Esophagus squamous epithelium (tissue), 5 donors: ENCODE data around the gene CDC14B. TPM values are rescaled to one million over a fixed set of nuclear protein-coding genes. Genes with fewer than 3 reads are reported as not detected.

ENCODE experiments used
- DNase-seq: peaks from one replicate; lab custom pipeline; 2025; lab: John Stamatoyannopoulos, UW
- H3K27ac ChIP-seq, 4 donors: fragments of 200-600 bp; sonication (generic); one replicate each; pipeline ENCODE4 v1.5.1; 2016 to 2019; ENCODE audit warnings: mild to moderate bottlenecking in 1 of 4
- H3K27me3 ChIP-seq, 4 donors: fragments of 200-600 bp; sonication (generic); 1 replicate in 3 of 4; 2 replicates in 1 of 4; pipeline versions ENCODE4 v1.5.1 to v1.6.0; 2017 to 2021; ENCODE audit warnings: antibody characterized with exemption in 1 of 4
- H3K36me3 ChIP-seq, 3 donors: fragments of 200-600 bp; sonication (generic); one replicate each; pipeline ENCODE4 v1.5.1; 2016 to 2019
- H3K4me1 ChIP-seq, 3 donors: fragments of 200-600 bp; sonication (generic); one replicate each; pipeline ENCODE4 v1.5.1; 2017 to 2019
- H3K4me3 ChIP-seq, 4 donors: fragments of 200-600 bp; sonication (generic); 1 replicate in 3 of 4; 2 replicates in 1 of 4; pipeline ENCODE4 v1.5.1; 2016 to 2019; ENCODE audit warnings: mild to moderate bottlenecking in 2 of 4, moderate library complexity in 1 of 4
- H3K9me3 ChIP-seq, 3 donors: fragments of 200-600 bp; sonication (generic); one replicate each; pipeline ENCODE4 v1.5.1; 2016 to 2019
- CTCF ChIP-seq, 6 experiments: fragments of 450-650 bp in 4 of 6; fragments of 200-600 bp in 2 of 6; sonication (generic) in 2 of 6; IDR thresholded peaks; one replicate each; pipeline ENCODE4 v1.5.1; 2016 to 2019; ENCODE audit warnings: antibody characterized with exemption in 6 of 6, mild to moderate bottlenecking in 4 of 6, moderate library complexity in 4 of 6
- POLR2A ChIP-seq, 4 donors: fragments of 450-650 bp; IDR thresholded peaks; one replicate each; pipeline ENCODE4 v1.6.1; 2017; ENCODE audit warnings: antibody characterized with exemption in 4 of 4, mild to moderate bottlenecking in 4 of 4, moderate library complexity in 3 of 4
- WGBS, 2 donors: methylation state at CpG; one replicate each; pipeline ENCODE4 v1.1.5; 2018; 5-methylcytosine and 5-hydroxymethylcytosine counted together
- intact Hi-C: fragments of 100-400 bp; cut with DNase I; formaldehyde crosslinking; loops from one replicate; pipeline ENCODE4 v1.15.0; 2022
- total RNA-seq, 4 donors: library from RNA; depleted of rRNA; stranded (reverse); fragments of >200 nt; gene quantifications; one replicate each; pipeline ENCODE4 v1.1.0, GENCODE V29; 2016
- donor health status: DM: yes; HTN: yes; CAD: no.

The CDC14B gene
- total RNA-seq, 4 donors from 2014 or later: 2.7 to 14.8 (median 9.1) TPM

- no peak for TF ChIP-seq CTCF (IDR thresholded peaks at IDR 0.05)
- no peak for TF ChIP-seq POLR2A (IDR thresholded peaks at IDR 0.05)
- H3K9me3 ChIP-seq: no peaks in the 10 kb centered on the region
- intact Hi-C loops: no loop called here
- H3K4me3 ChIP-seq: no peak overlapping the region
- WGBS, 2 donors: 29 to 39% methylated on average over 1 of the region's 1 CpG
- peak overlapping the region in 3 of 4 donors; percentile 72 to 73 (median 72) for H3K27ac ChIP-seq
- no peak for DNase-seq
- H3K36me3 ChIP-seq: no peaks in the 10 kb centered on the region
- H3K4me1 ChIP-seq: peaks cover 9 to 36% (median 16%) of the 10 kb centered on the region in 3 donors
- no peaks in the 10 kb centered on the region for H3K27me3 ChIP-seq
Observed at GRCh38 chr9:96612966-96613589, 6.6 kb downstream of the CDC14B start.

- Histone ChIP-seq H3K36me3 (no peaks in the 10 kb centered on the region), H3K4me1 (peaks cover 9 to 32% (median 16%) of the 10 kb centered on the region in 3 donors), H3K4me3 (peak overlapping the region in 1 of 4 donors; percentile 40), H3K27me3 (no peaks in the 10 kb centered on the region), H3K27ac (peak overlapping the region; percentile 25 to 73 (median 72)), H3K9me3 (no peaks in the 10 kb centered on the region)
- intact Hi-C loops: no loop called here
- no peak for TF ChIP-seq CTCF (IDR thresholded peaks at IDR 0.05)
- peak in 1 of 4 donors; percentile 21 for TF ChIP-seq POLR2A (IDR thresholded peaks at IDR 0.05)
- DNase-seq: no peak
- WGBS, 2 donors: 40 to 41% methylated on average over 8 to 12 of the region's 12 CpGs
Observed at GRCh38 chr9:96612105-96612965, 7.3 kb downstream of the CDC14B start.

- TF ChIP-seq CTCF (IDR thresholded peaks at IDR 0.05) (no peak), POLR2A (IDR thresholded peaks at IDR 0.05) (no peak)
- intact Hi-C loops: no loop called here
- H3K27ac ChIP-seq: peak overlapping the region; percentile 0 to 73 (median 48)
- no peaks in the 10 kb centered on the region for H3K36me3 ChIP-seq
- no peak overlapping the region for H3K4me3 ChIP-seq
- H3K9me3 ChIP-seq: no peaks in the 10 kb centered on the region
- H3K27me3 ChIP-seq: no peaks in the 10 kb centered on the region
- peaks cover 9 to 32% (median 16%) of the 10 kb centered on the region in 3 donors for H3K4me1 ChIP-seq
- WGBS, 2 donors: 86 to 96% methylated on average over 3 of the region's 3 CpGs
- no peak for DNase-seq
Observed at GRCh38 chr9:96611302-96611701, 8.3 kb downstream of the CDC14B start.

GRCh38 chr9:96609732-96610131 is 9.9 kb downstream of the CDC14B start:
- Histone ChIP-seq H3K9me3 (no peaks in the 10 kb centered on the region), H3K4me3 (no peak overlapping the region), H3K36me3 (no peaks in the 10 kb centered on the region), H3K27ac (no peak overlapping the region), H3K4me1 (peaks cover 9 to 28% (median 16%) of the 10 kb centered on the region in 3 donors), H3K27me3 (no peaks in the 10 kb centered on the region)
- TF ChIP-seq CTCF (IDR thresholded peaks at IDR 0.05) (no peak), POLR2A (IDR thresholded peaks at IDR 0.05) (no peak)
- intact Hi-C loops: no loop called here
- no peak for DNase-seq

- H3K4me3 ChIP-seq: no peak overlapping the region
- H3K27ac ChIP-seq: no peak overlapping the region
- H3K36me3 ChIP-seq: no peaks in the 10 kb centered on the region
- DNase-seq: no peak
- intact Hi-C loops: no loop called here
- peaks cover 8 to 35% (median 16%) of the 10 kb centered on the region in 3 donors for H3K4me1 ChIP-seq
- H3K9me3 ChIP-seq: no peaks in the 10 kb centered on the region
- no peak for TF ChIP-seq POLR2A (IDR thresholded peaks at IDR 0.05)
- no peak for TF ChIP-seq CTCF (IDR thresholded peaks at IDR 0.05)
- WGBS, 2 donors: 77 to 81% methylated on average over 2 to 3 of the region's 3 CpGs
- H3K27me3 ChIP-seq: no peaks in the 10 kb centered on the region
Observed at GRCh38 chr9:96607971-96608370, 11.7 kb downstream of the CDC14B start.
